Coronary artery (tissue), 2 donors: Measurements from ENCODE around the gene MMP8.

ENCODE experiments used
- DNase-seq: peaks from one replicate; pipeline ENCODE4 v3.0.0-alpha.2; 2017; ENCODE audit warnings: low spot score
- H3K27ac ChIP-seq, 2 donors: fragments of 200-600 bp; sonication (generic); one replicate each; pipeline ENCODE4 v1.5.1; 2016 to 2019
- H3K4me3 ChIP-seq: fragments of 200-600 bp; sonication (generic); 2 replicates; pipeline ENCODE4 v1.5.1; 2016; ENCODE audit warnings: mild to moderate bottlenecking, moderate library complexity
- CTCF ChIP-seq: fragments of 200-600 bp; sonication (generic); IDR thresholded peaks from one replicate; pipeline ENCODE4 v1.5.1; 2019; ENCODE audit warnings: antibody characterized with exemption

MMP8 gene

DNA sequence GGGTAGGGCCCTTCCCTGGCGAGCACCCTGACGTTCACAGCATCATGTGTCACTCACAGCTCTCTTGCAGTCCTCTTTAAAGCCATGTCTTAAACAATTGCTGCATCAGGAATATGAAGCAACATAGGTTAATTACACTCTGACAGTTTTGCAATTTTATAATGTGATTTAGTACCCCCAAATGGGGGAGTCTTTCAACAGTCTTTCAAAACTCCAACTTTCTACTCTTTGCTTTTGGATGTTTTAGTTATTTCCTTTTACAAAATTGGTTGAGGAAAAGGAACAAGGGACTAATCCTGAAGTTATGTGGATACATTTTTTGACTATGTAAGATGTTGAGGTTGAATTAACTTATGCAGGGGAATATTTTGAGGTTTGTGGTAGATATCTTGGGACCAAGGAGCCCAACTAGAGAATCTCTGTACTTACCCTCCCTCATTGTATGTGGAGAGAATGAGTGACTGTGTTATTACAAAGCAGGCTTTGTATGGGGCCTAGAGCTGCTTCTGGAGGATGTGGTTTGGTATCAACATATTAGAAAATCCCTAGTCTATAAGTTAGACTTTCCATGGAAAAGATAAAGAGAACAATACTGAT, at the start of gene MMP8:
TSS of gene MMP8 (minus strand) at position 51 of the 597 bp plus-strand sequence. CDS start 99 bp downstream, outside the sequence.
- DNase-seq = no peak
- TF ChIP-seq CTCF = no peak

DNA sequence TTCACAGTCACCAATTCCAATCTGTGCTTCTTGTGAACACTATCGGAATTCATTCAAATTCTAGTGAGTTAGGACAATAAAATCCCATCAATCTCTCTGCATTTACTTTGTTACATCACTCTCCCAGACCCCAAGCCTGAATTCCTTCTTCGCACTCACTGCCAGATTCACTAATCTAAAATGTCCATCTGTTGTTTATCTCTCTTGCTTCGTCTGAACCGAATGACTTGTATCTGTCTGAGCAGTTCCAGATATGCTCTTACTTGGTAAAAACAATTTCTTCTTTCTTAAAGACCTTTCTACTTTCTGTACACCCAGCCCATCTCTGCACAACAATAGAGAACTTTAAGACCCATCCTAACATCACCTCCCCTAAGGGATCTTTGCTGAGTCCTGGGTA, 48.6 kb upstream of the MMP8 start:
- TF ChIP-seq CTCF = no peak
- Histone ChIP-seq H3K4me3 (no peak overlapping the region), H3K27ac (no peak overlapping the region)
- no peak for DNase-seq

More for the DNA sequence above, at the start of gene MMP8:
- H3K27ac ChIP-seq = no peak within 1 kb of the TSS
- no peak within 1 kb of the TSS for H3K4me3 ChIP-seq

DNA sequence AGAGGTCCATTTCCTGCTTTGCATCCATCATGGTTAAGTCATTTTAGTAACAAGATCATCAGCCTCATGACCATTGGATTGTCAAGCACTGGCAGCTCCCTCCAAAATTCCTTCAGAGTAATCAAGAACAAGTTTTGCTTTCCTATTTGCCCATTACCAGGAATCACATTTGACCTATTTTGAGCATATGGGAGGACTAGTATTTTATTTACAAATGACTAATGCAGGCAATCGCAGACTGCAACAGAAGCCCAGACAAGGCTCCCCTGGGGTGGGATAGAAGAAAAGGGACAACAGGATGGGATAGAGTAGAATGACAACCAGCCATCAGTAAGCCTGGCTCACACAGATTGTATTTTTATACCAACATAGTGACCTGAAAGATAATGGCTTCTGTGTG, 46.6 kb upstream of the MMP8 start:
- TF ChIP-seq CTCF = no peak
- DNase-seq = no peak
- no peak overlapping the region for H3K4me3 ChIP-seq
- no peak overlapping the region for H3K27ac ChIP-seq

DNA sequence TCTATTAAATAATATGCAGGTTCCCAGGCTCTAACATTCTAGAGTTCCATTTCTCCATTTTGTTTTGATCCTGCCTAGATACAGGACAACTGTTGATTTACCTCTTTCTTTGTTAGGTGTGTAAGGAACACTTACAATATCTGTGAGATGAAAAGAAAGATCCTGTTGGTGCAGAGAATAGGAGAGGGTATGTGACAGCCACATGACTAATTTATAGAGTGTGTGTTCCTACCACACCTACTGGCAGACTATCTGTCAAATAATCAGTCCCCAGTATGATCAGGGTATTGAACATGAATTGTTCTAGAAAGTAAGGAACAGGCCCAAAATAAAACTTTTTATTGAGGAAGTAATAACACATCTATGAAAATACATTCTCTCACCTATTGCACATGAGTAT, 45.4 kb upstream of the MMP8 start:
- TF ChIP-seq CTCF = no peak
- no peak for DNase-seq
- no peak overlapping the region for H3K4me3 ChIP-seq

GRCh38 chr11:102767800-102768199, 43.0 kb upstream of the MMP8 start:
- no peak for TF ChIP-seq CTCF
- Histone ChIP-seq H3K27ac (no peak overlapping the region), H3K4me3 (no peak overlapping the region)
- DNase-seq = no peak

More for the DNA sequence above, 45.4 kb upstream of the MMP8 start:
- no peak overlapping the region for H3K27ac ChIP-seq

- Histone ChIP-seq H3K4me3 (no peak overlapping the region), H3K27ac (no peak overlapping the region)
- DNase-seq = no peak
- no peak for TF ChIP-seq CTCF
Observed at GRCh38 chr11:102763440-102763839, 38.7 kb upstream of the MMP8 start.

- no peak for DNase-seq
- Histone ChIP-seq H3K4me3 (no peak overlapping the region), H3K27ac (no peak overlapping the region)
- TF ChIP-seq CTCF = no peak
Observed at GRCh38 chr11:102762361-102762767, 37.6 kb upstream of the MMP8 start.
